GM21825 (cell line): ENCODE measurements around the gene KCTD15.

ENCODE experiments used
- ATAC-seq: cut with Tn5 transposase; IDR thresholded peaks from one replicate; pipeline ENCODE4 v1.9.1; 2021; ENCODE audit warnings: mild to moderate bottlenecking, moderate library complexity; ENCODE audit not compliant: unreplicated experiment

The KCTD15 gene

DNA sequence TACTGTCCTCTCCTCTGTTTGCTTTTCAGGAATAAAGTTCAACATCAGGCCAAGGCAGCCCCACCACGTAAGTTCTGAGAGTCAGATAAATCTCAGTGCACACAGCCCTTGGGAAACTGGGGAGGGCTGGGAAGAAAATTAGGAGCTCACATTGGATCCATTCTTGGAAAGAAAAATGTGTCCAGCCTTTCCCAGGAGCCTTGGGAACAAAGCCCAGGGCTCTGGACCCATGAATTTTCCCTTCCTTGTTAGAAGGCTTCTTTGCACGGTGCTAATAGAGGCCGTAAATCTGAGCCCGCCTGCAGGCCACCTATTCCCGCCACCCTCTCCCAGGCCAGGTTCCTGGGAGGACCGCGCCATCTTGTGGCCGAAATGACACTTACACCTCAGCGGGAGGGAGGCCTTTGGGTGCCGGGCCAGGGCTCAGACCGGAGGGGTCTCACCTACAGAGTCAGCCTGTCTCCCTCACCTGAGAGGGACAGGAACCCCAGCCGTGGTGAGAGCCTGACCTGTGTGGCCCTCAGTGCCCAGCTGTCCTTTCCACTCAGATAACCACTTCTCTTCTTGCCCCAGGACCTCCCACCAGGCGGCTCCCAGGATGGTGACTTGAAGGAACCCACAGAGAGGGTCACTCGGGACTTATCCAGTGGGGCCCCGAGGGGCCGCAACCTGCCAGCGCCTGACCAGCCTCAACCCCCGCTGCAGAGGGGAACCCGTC, 25.1 kb upstream of the KCTD15 start:
- ATAC-seq = no peak

- ATAC-seq = no peak
Measured at GRCh38 chr19:33772102-33772857, 24.4 kb upstream of the KCTD15 start.

GRCh38 chr19:33772858-33773180, 23.9 kb upstream of the KCTD15 start:
- no peak for ATAC-seq

DNA sequence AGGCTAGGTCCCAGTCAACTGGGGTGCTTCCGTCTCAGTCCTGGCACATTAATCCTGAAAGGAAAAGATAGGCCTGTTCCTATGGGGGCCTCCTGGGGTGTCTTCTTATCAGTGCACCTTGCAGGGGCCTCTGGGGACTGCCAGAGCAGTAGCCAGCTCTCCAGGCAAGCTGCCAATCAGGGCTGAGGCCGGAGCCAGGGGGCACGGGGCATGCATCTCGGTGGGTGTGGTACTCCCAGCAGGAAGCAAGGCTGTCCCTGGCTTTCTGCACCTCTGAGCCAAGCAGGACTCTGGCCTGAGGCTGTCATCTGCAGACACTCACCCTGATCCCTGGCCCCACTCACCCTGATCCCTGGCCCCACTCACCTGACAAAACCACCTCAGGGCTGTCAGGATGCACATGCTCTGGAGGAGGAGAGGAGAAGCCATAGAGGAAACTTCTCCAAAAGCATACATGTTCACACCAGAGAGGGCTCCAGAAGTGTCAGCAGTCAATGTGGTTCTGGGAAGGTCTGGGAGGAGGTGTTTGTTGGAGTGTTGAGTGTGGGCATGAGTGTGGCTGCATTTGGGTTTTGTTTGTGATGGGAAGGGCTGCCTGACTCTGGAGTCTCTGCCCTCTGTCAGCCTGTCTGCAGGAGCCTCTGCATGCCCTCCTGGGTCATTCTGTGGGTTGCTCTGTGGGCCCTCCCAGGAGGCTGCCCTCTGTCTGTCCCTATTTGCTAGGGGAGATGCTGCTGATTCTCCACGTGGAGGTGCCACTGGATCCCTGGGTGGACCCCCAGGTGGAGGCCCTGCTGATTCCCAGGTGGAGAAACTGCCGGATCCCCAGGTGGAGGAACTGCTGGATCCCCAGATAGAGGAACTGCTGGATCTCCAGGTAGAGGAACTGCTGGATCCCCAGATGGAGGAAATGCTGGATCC, 22.7 kb upstream of the KCTD15 start:
- ATAC-seq = no peak

GRCh38 chr19:33774751-33775150, 21.9 kb upstream of the KCTD15 start:
- no peak for ATAC-seq

DNA sequence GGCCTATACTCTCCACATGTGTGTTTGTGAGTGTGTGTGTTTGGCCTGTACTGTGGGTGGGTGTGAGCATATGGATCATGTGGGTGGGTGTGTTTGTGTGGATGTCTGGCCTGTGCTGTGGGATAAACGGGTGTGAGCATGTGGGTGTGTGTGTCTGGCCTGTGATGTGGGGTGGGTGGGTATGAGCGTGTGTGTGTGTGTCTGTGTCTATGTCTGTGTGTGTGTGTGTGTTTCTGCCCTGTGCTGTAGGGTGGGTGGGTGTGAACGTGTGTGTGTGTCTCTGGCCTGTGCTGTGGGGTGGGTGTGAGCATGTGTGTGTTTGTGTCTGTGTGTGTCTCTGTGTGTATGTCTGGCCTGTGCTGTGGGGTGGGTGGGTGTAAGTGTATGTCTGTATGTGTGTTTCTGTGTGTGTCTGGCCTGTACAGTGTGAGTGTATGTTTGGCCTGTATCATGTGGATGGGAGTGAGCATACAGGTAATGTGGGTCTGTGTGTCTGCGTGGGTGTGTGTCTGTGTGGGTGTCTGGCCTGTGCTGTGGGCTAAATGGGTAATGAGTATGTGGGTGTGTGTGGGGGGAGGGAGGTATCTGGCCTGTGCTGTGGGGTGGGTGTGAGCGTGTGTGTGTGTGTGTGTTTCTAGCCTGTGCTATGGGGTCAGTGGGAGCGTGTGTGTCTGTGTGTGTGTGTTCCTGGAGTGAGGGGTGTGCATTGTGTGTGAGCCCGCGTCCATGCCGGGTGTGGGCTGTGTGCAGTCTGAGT, 20.8 kb upstream of the KCTD15 start:
- no peak for ATAC-seq

- no peak for ATAC-seq
Measured at GRCh38 chr19:33777351-33777750, 19.3 kb upstream of the KCTD15 start.

GRCh38 chr19:33777753-33778088, 18.9 kb upstream of the KCTD15 start:
- ATAC-seq = no peak

DNA sequence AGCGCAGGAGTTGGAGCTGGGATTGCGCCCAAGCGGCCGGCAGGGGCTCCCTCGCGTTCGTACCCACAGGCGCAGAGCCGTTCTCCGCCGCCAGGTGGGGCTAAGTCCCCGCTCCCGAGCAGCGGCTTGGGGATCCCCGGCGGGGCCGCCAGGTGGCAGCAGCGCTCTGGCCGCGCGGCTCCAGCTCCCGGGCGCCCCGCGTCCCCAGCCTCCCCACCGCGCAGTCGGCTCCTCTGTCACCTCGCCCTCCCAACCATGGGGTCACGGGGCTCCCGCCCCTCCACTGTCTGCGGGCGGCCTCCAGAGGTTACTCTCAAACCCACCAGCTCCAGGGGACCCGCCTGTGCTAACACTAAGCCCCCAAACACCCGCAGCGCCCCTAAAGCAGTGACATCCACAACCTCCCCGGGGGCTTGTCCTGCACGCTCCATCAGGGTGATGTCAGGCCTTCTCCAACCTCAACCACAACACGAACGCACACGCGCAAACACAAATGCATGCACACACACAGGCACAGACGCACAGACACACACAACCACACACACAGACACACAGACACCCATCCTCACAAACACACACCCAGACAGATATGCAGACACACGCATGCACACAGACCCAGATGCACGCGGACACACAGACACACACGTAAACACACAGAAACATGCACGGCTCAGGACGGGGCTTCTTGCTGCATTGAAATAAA, 18.4 kb upstream of the KCTD15 start:
- ATAC-seq = peak; percentile 79

DNA sequence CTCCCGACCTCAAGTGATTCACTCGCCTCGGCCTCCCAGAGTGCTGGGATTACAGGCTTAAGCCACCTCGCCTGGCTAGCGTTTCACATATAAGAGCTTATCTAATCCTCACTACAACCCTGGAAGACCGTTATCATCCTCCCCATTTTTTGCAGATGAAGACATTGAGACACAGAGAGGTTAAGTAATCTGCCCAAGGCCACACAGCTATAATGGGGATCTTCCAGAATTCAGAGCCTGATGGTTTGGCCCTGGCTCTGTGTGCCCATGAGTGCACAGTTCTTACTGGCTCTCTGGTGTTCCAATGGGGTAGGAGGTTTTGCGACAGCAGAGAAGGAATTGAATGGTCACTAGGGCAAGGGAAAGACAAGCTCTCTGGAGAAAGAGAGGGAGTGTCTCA, 16.8 kb upstream of the KCTD15 start:
- ATAC-seq = no peak

DNA sequence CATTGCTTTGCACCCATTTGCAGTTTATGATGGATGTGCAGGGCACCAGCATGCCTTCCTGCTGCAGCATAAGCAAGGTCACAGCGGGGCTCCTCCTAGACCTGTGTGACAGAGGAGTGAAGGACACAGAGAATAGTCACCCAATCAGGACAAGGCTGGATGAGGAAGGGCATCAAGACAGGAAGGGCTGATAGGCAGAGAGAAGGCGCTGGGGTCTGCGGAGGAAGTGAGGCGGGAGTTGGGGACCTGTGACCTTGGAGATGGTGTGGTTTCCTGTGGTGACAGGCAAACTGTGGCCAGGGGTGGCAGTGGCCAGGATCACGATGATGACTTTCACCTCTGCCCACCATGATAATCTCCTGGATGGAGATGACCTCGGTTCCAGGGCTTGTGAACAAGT, 16.4 kb upstream of the KCTD15 start:
- no peak for ATAC-seq

GRCh38 chr19:33780746-33781145, 15.9 kb upstream of the KCTD15 start:
- ATAC-seq = no peak

DNA sequence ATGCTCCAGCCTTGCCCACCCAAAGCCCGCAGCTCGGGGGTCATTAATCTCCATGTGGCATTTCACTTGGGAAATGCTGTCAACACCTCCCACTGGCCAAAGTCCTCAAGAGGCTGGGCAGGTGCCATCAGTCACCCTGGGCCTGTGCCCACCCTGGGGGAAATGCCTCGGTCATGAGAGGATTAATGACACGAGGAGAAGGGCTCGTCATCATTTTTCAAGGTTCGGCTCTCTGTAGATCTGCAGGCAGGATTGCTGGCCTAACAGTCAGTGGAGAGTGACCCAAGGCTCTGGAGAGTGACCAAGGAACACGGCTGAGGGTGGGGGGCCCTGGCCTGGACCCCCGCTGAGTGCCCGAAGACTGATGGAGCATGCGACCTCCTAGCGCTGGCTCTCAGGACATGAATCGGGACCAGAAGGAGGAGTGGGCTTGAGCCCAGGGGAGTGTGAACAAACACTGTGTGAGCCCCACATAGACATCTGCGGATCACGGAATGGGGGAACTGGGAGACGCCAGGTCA, 15.2 kb upstream of the KCTD15 start:
- ATAC-seq = no peak

GRCh38 chr19:33781996-33782395, 14.7 kb upstream of the KCTD15 start:
- no peak for ATAC-seq

- no peak for ATAC-seq
Measured at GRCh38 chr19:33784432-33784831, 12.2 kb upstream of the KCTD15 start.

DNA sequence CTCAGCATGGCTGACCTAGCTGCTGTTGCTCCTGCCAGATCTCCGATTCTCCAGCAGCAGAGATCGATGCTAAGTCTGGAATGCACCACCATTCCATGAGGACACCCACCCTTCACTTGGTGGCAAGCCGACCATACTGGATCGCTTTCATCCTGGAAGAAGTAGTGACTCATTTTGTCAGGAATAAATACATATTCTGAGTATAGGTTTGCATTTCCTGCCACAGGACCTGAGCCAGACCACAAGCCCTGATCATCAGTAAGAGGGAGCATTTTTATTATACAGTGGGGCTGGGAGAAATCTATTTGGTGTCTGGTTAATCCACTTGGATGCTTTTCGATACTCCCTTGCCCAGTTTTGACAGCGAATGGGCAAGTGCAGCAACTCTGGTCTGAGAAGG, 10.9 kb upstream of the KCTD15 start:
- ATAC-seq = no peak

- no peak for ATAC-seq
Measured at GRCh38 chr19:33788676-33789075, 8.0 kb upstream of the KCTD15 start.

- ATAC-seq = no peak
Measured at GRCh38 chr19:33789344-33789743, 7.3 kb upstream of the KCTD15 start.

- ATAC-seq = no peak
Measured at GRCh38 chr19:33794683-33795369, 1.8 kb upstream of the KCTD15 start.
